Uterus (tissue), 2 donors: ENCODE data around the gene SBF2.

ENCODE experiments used
- CTCF ChIP-seq, 4 experiments: fragments of 200-600 bp in 2 of 4; fragments of 450-650 bp in 2 of 4; sonication (generic) in 2 of 4; IDR thresholded peaks; one replicate each; pipeline ENCODE4 v1.5.1; 2016 to 2019; ENCODE audit warnings: antibody characterized with exemption in 4 of 4, mild to moderate bottlenecking in 2 of 4, moderate library complexity in 1 of 4
- POLR2A ChIP-seq, 2 donors: fragments of 450-650 bp; IDR thresholded peaks; one replicate each; pipeline ENCODE4 v1.6.1; 2016; ENCODE audit warnings: antibody characterized with exemption in 2 of 2, mild to moderate bottlenecking in 1 of 2, moderate library complexity in 1 of 2

- no peak for TF ChIP-seq POLR2A (IDR thresholded peaks at IDR 0.05)
- TF ChIP-seq CTCF (IDR thresholded peaks at IDR 0.05): no peak
Measured at GRCh38 chr11:9777525-9777924, 516.5 kb downstream of the SBF2 start.
